HG03025 (cell line): Measurements from ENCODE around the gene NTM.

Source experiments
- ATAC-seq: cut with Tn5 transposase; IDR thresholded peaks from one replicate; pipeline ENCODE4 v1.9.1; 2021; ENCODE audit warnings: mild to moderate bottlenecking, moderate library complexity; ENCODE audit not compliant: unreplicated experiment, low FRiP score

Gene NTM

GRCh38 chr11:131868629-131869507, 498.5 kb downstream of the NTM start:
- no peak for ATAC-seq

- ATAC-seq = no peak
These were observed 499.9 kb downstream of the NTM start for GRCh38 chr11:131870305-131870704.

- ATAC-seq = no peak
These were observed 500.6 kb downstream of the NTM start for GRCh38 chr11:131871006-131871405.

- ATAC-seq = no peak
These were observed 503.7 kb downstream of the NTM start for GRCh38 chr11:131874070-131874469.

GRCh38 chr11:131875611-131876010, 505.2 kb downstream of the NTM start:
- ATAC-seq = no peak

GRCh38 chr11:131877246-131877942, 507.0 kb downstream of the NTM start:
- ATAC-seq = no peak

GRCh38 chr11:131880316-131880715, 509.9 kb downstream of the NTM start:
- no peak for ATAC-seq

- ATAC-seq = no peak
These were observed 510.6 kb downstream of the NTM start for GRCh38 chr11:131880976-131881375.

GRCh38 chr11:131883332-131883731, 512.9 kb downstream of the NTM start:
- no peak for ATAC-seq

- no peak for ATAC-seq
These were observed 514.2 kb downstream of the NTM start for GRCh38 chr11:131884461-131885073.

- no peak for ATAC-seq
These were observed 515.0 kb downstream of the NTM start for GRCh38 chr11:131885431-131885830.

GRCh38 chr11:131886201-131886600, 515.8 kb downstream of the NTM start:
- no peak for ATAC-seq

GRCh38 chr11:131888230-131888855, 517.9 kb downstream of the NTM start:
- ATAC-seq = no peak

- no peak for ATAC-seq
These were observed 518.7 kb downstream of the NTM start for GRCh38 chr11:131889146-131889577.

- ATAC-seq = no peak
These were observed 519.6 kb downstream of the NTM start for GRCh38 chr11:131889760-131890581.

- peak; percentile 79 for ATAC-seq
These were observed 522.9 kb downstream of the NTM start for GRCh38 chr11:131893103-131893890.

- no peak for ATAC-seq
These were observed 523.6 kb downstream of the NTM start for GRCh38 chr11:131893988-131894387.

GRCh38 chr11:131894615-131895544, 524.5 kb downstream of the NTM start:
- no peak for ATAC-seq
